ENCODE data around the gene DNAJC17.

The DNAJC17 gene

DNA sequence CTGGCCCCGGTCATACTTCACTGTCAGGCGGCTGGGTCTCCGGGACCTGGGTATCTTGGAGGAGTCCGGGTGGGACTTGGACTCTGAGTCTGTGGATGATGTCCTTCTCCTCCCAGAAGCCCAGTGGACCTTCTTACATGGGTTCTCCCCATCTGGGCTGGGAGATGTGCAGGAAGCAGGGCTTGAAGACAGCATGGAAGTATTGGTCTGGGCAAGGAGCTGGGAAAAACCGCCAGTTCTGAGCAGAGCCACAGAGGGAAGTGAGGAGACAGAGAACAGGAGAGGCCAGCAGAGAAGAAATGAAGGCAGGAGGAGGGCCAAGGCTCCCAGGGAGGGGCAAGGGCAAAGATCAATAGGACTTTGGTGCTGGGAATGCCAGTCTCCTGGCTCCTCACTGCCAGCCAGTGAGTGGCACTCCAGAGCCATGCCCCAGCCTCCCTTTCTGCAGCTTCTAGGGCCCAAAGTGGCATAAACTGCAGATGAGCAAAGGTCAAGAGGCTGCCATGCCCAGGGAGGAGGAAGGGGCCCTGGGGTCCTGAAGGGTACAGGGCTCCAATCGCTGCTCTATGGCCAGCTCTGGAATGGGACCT, 21.3 kb upstream of the DNAJC17 start, which contains the start of gene PPP1R14D:
Gene PPP1R14D, minus strand, starts transcription at position 262 of the 590 bp plus-strand sequence. Its CDS starts 67 bp downstream, at position 195.
- DNase-seq: no peak

- DNase-seq: no peak
Observed at GRCh38 chr15:40826423-40827075, 19.3 kb upstream of the DNAJC17 start.

- no peak for DNase-seq
Observed at GRCh38 chr15:40825661-40826422, 18.6 kb upstream of the DNAJC17 start.

DNA sequence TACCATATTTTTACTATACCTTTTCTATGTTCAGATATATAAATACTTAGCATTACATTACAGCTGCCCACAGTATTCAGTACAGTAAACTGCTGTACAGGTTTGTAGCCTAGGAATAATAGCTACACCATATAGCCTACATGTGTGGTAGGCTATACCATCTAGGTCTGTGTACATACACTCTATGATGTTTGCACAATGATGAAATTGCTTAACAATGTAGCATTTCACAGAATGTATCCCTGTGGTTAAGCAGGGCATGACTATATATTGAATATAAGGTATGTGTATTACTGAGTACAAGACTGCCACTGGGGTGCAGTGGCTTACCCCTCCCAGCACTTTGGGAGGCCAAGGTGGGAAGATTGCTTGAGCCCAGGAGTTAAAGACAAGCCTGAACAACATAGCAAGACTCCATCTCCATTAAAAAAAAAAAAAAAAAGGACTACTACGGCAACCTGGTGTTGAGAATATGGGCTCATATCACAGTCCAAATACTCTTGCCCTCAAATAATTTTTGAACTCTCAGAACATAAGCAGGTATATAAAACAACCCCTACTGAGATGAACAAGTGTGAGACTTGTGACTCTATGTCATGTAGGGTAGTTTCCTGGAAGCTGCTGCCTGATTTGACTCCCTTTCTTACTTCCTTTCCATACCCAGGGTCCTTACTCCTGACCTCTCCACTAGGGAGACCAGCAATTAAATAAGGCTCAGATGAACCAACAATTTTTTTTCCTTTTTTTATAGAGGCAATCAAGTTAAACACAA, 16.5 kb upstream of the DNAJC17 start:
- no peak for DNase-seq

GRCh38 chr15:40821195-40821594, 13.9 kb upstream of the DNAJC17 start:
- no peak for DNase-seq

DNA sequence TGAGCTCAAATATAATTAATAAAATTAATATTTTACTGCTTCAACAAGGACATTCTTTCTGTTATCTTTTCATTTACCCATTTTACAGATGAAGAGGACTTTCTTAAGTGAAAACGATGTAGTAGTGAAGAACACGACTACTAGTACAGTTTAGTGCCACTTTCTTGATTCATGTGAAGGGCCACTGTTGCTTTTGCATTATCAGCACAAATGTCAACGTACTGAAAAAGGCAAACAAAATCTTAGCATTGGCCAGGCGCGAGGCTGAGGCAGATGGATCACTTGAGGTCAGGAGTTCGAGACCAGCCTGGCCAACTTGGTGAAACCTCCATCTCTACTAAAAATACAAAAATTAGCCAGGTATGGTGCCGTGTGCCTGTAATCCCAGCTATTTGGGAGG, 11.8 kb upstream of the DNAJC17 start:
- no peak for DNase-seq

DNA sequence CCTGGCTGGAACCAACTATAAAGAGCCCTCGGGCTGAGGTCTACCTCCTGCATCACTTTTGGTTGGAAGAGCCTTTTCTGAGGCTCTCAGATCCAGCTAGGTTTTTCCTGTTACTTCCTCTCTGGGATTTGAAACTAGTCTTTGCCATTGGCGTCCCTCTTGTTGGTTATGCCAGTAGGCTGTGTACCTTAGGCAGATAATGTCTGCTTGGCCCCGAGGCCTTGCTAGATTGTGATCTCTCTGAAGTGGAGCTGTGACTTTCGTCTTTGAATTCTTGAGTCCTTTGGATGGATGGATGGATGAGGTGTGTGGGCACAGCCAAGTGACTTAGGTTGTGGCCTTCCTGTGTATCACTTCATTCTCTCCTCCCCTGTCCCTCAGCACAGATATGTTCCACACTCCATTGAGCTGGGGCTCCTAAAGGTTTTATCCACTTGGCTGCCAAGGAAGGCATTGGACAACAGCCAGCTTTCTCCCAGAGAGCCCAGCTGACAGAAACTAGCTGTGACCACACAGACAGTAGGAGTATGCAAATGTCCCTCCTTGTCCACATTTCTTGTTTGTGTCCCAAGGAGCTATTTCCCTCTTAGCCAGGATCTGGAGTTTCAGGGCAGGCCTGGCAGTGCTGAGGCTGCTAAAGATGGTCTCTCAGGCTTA, 7.9 kb upstream of the DNAJC17 start:
- no peak for DNase-seq

DNA sequence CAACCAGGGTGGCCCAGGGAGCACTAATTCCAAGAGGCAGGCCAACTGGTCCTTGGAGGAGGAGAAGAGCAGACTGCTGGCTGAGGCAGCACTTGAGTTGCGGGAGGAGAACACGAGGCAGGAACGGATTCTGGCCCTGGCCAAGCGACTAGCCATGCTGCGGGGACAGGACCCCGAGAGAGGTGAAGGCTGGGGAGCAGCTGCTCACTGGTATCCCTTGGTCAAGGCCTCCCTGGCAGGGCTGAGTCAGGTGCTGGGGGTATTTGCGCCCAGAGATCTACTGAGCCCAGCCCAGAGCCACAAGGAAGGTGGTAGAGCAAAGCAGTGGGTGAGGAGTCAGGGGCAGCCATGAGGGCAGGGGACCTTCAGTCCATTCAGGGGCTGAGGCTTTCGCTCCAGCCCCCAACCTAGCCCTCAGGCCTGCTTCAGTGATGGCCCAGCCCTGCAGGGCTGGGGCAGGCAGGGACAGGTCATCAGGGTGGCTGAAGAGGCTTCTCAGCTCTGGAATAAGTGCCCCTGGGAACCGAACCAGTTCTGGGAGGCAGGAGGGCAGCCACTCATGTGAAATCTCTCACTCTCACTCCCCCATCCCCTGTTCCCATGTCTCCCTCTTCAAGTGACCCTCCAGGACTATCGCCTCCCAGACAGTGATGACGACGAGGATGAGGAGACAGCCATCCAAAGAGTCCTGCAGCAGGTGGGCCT, 5.6 kb upstream of the DNAJC17 start:
- DNase-seq: no peak

- no peak for DNase-seq
Observed at GRCh38 chr15:40808861-40809450, 1.7 kb upstream of the DNAJC17 start.

GRCh38 chr15:40807888-40808461, 702 bp upstream of the DNAJC17 start:
- no peak for DNase-seq

- DNase-seq: no peak
Observed at GRCh38 chr15:40806672-40807027, 623 bp downstream of the DNAJC17 start.

DNA sequence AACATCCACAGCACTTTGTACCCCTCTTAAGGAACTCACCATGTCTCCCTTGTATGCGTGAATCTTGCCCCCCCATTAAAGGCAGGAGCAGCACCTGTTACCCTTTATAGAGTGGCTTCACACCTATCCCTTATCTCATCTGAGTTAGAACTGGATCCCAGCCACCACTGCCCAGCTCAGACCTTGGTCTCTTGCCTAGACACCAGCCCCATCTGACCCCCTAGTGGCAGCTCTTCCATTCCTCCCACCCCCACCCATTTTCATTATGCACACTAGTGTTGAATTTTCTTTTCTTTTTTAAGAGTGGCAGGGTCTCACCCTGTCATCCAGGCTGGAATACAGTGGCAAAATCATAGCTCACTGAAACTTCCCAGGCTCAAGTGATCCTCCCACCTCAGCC, 3.6 kb downstream of the DNAJC17 start:
- DNase-seq: no peak

DNA sequence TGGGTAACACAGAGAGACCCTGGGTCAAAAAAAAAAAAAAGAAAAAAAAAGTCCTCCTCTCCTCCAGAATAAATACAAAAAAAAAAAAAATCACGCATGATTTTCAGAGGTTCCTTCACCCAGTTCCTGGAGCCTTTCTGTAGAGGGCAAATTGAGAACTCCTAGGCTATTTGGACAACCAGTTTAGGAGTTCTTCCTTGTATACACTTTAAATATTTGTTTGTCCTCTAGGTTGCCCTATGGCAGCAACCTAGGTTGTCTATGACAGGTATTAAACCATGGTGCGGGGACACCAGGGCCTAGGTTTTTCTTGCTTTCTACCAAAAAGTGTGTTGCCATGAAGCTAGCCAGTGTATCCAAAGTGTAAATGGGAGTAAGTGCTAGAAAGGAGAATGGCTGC, 4.2 kb downstream of the DNAJC17 start:
- no peak for DNase-seq

DNA sequence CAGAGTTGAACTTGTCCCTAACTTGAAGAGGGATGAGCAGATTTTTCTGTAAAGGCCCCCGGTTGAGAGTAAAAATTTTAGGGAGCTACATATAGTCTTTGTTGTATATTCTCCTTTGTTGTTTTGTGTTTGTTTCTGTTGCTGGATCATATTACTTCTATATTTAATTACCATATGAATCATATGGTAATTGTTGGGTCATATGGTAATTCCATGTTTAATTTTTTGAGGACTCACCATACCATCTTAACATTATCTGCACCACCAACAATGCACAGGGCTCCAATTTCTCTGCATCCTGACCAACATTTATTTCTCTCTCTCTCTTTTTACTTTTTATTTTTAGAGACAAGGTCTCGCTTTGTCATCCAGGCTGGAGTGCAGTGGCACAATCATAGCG, 7.8 kb downstream of the DNAJC17 start:
- no peak for DNase-seq

DNA sequence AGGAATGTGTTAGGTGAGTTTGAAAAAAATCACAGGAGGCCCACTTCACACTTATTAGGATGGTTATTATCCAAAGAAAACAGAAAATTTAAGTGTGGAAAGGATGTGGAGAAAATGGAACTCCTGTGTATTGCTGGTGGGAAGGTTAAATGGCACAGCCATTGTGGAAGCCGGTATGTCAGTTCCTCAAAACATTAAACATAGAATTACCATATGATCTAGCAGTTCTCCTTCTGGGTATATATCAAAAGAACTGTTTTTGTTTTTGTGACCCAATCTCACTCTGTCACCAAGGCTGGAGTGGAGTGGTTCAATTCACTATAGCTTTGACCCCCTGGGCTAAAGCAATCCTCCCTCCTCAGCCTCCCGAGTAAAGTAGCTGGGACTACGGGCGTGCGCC, 10.8 kb downstream of the DNAJC17 start:
- DNase-seq: no peak

GRCh38 chr15:40796041-40796440, 11.2 kb downstream of the DNAJC17 start:
- no peak for DNase-seq

DNA sequence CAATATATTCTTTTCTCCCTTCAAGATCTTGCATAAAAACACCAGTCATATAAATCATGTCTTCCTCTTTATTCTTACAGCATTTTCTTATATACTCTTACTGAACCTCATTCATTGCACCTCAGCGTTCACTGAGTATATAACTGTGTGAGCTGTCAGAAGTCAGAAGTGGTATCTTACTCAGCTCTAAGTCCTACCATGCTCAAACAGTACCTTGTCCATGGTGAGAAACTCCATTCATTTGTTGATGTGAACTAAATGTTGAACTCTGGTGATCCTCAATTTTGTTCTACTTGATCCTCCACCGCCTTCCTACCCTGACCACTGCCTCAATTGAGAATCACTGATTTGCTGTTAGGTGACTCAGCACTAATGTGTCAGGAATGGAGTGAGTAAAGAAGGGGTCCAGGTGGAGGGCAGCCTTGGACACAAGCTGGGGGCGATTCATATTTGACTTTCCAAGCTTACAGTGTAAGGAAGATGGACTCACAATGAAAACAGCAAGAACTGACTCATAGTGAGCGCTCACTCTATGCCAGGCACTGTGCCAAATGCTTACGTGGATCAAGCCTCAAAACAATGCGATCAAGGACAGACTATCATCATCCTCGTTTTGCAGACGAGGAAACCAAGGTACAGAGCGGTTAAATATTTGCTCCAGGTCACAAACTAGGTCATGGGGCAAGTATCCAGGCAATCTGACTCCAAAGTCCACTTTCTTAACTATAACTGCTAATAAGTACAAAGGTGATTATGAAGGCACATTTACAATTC, 13.9 kb downstream of the DNAJC17 start:
- no peak for DNase-seq

DNA sequence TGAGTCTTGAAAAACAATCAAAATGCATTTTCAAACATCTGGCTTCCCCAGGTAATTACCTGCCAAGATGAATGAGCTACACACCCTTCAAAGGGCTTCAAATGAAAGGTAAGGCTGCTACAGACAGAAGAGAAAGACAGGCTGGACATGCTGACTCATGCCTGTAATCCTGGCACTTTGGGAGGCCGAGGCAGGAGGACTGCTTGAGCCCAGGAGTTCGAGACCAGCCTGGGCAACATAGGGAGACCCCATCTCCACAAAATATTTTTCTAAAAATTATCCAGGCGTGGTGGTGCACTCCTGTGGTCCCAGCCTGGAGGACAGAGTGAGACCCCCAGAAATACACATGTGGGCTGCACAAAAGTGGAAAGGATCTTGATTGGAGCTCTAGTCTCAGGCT, 14.9 kb downstream of the DNAJC17 start:
- no peak for DNase-seq

DNA sequence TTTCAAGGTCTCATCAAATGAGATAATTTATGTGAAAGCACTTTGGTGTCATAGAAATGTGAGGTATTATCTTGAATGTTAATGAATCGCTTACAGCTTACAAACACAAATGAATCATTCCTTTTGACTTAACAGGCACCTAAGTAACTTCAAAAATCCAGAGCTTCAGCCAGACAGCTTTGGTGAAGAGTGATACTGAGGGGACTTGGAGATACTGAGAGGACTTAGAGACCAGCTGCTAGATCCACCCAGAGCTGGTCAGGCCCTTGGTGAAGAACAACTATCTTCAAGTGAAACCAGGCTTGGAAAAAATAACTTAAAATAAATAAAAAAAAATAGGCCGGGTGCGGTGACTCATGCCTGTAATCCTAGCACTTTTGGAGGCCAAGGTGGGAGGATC, 16.6 kb downstream of the DNAJC17 start:
- DNase-seq: no peak

DNA sequence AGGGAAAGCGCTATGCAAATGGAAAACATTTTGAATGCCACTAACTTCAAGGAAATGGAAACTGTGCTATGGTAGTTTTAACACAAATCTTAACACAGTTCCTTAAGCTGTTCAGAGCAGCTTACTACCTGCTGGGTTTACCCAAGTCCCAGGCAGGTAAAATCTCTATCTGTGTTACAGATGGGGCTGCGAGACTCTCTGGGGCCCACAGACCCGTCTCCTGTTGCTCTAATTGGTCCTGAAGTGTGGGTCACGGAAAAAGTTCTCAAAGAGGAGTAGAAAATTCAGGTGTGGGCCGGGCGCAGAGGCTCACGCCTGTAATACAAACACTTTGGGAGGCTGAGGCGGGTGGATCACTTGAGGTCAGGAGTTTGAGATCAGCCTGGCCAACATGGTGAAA, 17.3 kb downstream of the DNAJC17 start:
- DNase-seq: no peak

GRCh38 chr15:40789119-40789518, 18.2 kb downstream of the DNAJC17 start:
- DNase-seq: no peak

All from NCI-H1417 treated with DMSO at 0.1 percent for 48 hours (cell line).